ENCODE data around the gene PCDH9. TPM values are rescaled to one million over a fixed set of nuclear protein-coding genes. Genes with fewer than 3 reads are reported as not detected.
A peak's percentile ranks its signal among the peaks of the same experiment; 100 is the strongest.

PCDH9 gene
- polyA plus RNA-seq, 3 donors, result 13.4 to 16.0 (median 15.1) TPM

DNA sequence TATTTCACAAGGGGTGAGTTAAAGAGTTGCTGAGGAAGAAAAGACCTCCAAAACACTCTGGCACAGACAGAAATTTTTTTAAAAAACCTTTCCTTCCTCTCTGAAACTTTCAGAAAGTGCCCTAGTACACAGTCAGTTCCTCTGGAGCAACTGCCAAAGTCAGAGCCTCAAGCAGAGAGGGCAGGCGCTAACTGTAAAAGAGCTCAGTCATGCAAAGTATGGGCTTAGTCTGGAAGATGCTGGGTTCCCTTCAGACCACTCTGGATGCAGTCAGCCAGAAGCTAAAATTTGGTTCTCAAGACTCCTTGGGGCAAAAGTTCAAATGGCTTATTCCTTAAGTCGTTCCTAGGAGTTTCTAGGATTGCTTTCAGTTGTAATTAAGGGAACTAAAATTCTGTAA, 671.6 kb downstream of the PCDH9 start:
- no peak for DNase-seq (ENCODE audit: low read depth in 3 of 3, low spot score in 2 of 3)

DNA sequence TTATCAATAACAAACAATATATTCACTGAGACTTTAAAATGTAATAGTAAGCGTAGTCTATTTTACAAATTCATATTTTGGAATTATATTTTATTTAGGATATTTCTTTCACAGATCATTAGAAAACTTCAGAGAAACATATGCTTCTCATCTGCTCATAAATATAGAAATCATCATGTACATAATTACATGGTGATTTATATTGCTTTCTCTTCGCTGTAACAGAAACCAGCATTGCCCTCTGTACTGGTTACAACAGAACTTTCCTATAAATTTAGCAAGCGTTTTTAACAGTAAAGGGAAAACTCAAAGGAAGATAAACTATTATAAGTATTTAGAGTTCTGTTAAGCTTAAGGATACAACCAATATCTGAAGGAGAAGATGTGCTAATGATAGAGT, 672.8 kb downstream of the PCDH9 start:
- no peak for DNase-seq (ENCODE audit: low read depth in 3 of 3, low spot score in 2 of 3)

DNA sequence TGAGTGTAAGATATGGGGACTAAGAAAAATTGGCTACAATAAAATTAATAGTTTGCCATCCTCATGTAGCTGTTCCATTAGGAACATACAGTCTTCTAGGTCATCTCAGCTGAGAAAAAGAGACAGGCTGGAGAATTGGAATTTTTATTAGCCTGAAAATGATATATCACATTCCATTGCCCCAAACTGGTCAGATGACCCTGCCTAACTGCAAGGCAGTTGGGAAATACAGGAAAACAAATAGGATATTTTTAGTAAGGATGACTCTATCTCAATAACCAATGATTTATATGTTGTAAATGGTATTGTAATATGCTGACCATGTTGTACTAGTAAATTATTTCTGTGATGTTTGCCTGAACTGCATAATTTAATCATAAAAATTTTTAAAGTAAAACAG, 673.8 kb downstream of the PCDH9 start:
- DNase-seq (ENCODE audit: low read depth in 3 of 3, low spot score in 2 of 3), result no peak

DNA sequence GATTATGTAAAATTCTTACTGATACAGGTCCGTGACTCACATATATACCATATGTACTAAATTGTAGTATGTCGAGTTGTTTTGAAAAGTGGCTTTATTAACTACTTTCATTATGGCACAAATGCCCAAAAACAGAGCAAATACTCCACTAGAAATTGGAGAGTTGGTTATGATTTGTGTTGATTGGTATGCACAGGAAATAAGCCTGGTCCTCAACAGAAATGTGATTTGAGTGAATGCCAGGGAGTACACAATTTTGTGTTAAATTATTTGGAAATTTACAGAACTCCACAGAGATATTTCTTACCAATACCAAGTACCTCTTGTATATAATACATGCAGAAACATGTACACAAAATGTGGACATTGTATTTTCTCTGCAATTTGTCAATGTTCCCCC, 676.7 kb downstream of the PCDH9 start:
- DNase-seq (ENCODE audit: low read depth in 3 of 3, low spot score in 2 of 3), result no peak

DNA sequence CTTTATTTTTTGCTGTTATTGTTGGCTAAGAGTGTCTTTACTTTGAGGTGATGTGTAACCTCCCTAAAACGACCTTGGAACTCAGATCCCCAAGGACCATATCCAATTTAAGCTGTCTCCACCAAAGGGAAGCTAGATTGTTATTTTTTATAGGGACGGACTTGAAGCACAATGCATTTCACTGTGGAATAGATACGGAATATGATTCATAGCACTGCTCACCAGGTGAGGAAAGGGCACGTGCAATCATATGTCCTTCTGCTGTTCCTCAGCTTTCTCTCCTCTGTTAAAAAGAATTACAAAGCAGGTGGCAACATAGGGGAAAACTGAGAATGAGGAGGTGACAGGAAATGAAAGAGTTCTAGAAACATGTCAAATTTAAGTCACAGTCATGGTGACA, 679.0 kb downstream of the PCDH9 start:
- no peak for DNase-seq (ENCODE audit: low read depth in 3 of 3, low spot score in 2 of 3)

DNA sequence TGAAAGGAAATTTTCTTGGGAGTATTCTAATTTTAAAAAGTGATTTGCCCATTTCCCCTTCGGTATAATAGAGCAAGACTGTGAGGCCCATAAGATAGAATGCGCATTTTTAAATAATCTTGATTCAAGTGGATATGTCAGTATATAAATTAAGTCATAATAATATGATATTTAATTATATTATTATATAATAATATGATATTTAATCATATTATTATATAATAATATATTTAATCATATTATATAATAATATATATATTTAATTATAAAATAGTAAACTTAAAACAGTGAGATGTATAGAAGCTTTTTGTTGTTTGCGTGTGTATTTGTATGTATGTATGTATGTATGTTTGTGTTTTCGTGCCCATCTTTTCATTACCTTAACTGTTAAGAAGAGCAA, 682.5 kb downstream of the PCDH9 start:
- DNase-seq (ENCODE audit: low read depth in 3 of 3, low spot score in 2 of 3), result no peak

DNA sequence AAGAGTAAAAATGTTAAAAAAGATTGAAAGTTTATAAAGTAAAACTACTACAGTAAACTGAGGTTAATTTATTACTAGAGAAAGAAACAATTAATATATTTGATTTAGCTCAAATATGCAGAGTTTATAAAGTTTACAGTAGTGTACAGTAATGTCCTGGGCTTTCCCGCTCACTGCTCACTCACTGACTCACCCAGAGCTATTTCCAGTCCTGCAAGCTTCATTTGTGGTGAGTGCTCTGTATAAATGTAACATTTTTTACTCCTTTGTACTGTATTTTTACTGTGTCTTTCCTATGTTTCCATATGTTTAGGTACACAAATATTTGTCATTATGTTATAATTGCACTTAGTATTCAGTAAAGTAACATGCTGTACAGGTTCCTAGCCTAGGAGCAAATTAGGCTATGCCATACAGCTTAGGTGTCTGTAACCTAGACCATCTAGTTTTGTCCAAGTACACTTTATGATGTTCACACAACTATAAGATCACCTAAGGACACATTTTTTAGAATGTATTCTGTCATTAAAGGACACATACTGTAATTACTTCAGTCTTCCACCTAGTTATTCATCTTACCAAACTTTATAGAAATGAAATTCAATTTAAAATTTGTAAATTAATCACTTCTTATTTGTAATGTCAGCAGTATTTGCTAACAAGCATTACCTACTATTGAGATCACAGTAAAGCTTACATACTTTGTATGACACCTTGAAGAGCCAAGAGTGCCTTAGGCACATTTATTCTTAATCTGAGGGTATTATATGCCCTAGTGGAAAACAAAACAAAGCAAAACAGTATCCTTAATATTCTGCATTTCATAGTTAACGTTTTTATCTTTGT, 683.4 kb downstream of the PCDH9 start:
- no peak for DNase-seq (ENCODE audit: low read depth in 3 of 3, low spot score in 2 of 3)

DNA sequence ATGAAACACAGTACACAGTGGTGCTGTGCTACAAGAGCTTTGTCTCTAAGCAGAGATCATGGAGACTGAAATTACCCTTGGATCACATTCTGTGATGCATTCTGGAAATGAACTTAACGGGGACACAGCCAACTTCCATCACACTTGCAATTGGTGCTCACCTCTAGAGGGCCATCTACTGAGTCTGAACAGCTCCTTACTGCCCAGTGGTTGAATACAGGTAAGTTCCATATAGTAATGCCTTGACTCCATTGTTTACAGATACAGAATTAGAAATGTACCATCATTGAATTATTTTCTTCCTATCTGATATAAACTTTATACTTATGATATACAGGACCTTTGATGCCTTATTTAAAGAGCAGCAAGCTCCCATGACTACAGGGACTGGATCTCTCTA, 686.4 kb downstream of the PCDH9 start:
- DNase-seq (ENCODE audit: low read depth in 3 of 3, low spot score in 2 of 3), result no peak

DNA sequence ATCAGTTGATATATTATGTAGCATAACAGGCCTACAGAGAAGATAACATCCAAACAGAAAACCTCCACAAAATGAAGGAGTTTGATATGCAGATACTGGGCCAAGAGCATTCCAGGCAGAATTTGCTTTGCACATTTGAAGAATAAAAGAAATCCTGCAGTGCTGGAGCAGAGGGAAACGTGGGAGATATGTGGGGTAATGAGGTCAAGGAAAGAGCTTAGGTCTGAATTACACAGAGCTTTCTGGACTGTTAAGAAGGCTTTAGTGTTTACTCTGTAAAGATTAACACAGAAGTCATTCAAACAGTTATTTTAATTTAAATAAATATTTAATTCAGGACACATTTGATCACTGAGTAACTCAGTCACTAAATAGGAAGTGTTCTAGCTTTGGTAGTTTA, 692.7 kb downstream of the PCDH9 start:
- DNase-seq (ENCODE audit: low read depth in 3 of 3, low spot score in 2 of 3), result no peak

DNA sequence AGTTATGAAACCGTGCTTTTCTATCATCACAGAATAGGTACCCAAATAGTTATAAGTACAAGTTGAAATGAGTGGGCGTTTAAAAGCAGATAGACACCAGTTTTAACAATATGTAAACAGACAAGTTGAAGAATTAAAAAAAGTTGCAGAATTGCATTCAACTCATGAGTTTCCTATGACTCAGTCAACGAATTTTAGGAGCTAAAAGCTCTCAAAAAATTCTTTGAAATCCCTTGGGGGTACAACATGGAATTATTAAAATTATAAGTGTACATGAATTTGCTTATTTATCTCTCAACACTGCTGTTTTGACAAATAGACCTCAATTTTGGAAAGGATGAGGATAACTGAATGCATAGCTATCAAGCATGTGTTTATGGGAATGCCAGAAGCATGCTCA, 693.4 kb downstream of the PCDH9 start:
- DNase-seq (ENCODE audit: low read depth in 3 of 3, low spot score in 2 of 3), result no peak

DNA sequence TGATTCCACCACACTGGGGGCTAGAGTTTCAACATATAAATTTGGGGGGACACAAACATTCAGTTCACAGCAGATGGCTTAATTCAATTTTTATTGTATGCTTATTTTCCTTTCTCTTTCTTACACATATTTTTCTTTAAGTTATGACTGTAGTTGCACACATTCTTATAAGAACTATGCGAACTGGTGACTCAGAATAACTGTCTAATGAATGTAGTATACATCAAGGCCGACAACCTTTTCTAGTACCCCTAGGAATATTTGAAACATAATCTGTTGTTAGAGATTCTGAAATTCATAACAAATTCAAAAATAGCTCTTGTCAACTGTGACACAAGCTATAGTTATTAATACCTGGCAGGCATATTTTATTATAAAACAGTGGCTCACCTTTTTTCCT, 695.6 kb downstream of the PCDH9 start:
- DNase-seq (ENCODE audit: low read depth in 3 of 3, low spot score in 2 of 3), result no peak

DNA sequence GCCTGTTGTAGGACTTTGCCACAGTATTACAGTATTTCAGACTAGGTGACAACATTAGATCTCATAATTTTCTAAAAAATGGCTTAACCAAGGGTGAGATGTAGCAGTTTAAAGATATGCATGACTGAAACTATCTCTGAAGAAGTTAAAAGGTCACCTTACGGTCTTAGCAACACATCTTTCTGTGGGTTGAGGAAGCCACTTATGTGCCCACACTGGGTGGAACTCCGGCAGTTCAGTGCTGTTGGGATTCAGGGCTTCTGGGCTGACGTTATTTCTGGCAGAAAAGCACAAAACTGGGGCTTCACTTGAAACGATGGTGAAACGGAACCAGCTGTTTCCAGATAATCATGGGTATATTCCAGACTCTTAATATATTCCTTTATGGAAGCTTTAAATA, 697.3 kb downstream of the PCDH9 start:
- no peak for DNase-seq (ENCODE audit: low read depth in 3 of 3, low spot score in 2 of 3)

DNA sequence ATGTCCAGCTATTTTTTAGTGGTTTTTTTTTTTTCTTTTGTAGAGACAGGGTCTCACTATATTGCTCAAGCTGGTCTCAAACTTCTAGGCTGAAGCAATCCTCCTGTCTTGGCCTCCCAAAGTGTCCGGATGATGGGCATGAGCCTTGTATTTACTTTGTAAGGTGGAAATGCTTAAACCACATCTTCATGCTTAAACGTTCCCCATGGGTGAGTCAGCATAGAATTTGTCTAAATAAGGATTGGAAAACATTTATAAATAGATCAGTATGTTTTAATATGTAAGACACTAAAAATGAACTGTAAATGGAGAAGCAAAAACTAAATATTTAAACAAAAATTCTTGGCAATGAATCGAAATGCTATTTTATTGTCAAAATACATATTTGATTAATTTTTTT, 698.0 kb downstream of the PCDH9 start:
- no peak for DNase-seq (ENCODE audit: low read depth in 3 of 3, low spot score in 2 of 3)

DNA sequence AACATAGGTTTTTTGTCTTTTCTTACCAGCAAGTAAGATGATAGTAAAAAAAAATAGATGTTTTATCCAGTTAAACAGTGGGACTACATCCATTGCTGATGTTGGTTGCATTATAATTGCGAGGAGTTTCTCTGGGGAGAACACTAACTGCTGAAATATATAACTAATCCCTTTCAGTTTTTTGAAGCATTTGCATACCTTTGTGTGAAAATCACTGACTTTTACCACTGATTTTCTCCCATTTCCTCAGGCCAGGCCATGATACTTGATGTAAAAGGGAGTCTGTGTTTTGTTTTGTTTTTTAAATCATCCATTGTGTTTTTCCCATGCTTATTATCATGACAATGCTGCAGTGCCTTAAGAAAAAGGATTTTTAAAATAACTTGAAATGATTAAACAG, 699.5 kb downstream of the PCDH9 start:
- no peak for DNase-seq (ENCODE audit: low read depth in 3 of 3, low spot score in 2 of 3)

DNA sequence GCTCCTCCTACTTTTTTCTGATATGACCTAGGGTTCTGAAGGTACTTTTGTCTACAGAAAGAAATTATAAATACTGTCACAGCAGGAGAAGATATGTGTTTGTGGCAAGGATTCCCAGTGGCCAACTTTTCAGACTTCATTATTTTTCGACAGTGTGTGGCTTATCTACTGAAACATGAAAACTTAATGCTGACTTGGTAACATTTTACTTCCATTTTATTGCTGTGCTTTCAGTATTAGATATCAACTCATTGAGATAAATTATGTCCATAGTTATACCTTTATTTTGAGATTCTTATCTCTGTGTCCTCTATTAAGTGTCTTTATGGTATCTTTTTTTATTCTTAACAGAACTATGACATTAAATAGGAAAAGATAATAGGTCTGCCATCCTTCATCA, 700.0 kb downstream of the PCDH9 start:
- DNase-seq (ENCODE audit: low read depth in 3 of 3, low spot score in 2 of 3), result no peak

DNA sequence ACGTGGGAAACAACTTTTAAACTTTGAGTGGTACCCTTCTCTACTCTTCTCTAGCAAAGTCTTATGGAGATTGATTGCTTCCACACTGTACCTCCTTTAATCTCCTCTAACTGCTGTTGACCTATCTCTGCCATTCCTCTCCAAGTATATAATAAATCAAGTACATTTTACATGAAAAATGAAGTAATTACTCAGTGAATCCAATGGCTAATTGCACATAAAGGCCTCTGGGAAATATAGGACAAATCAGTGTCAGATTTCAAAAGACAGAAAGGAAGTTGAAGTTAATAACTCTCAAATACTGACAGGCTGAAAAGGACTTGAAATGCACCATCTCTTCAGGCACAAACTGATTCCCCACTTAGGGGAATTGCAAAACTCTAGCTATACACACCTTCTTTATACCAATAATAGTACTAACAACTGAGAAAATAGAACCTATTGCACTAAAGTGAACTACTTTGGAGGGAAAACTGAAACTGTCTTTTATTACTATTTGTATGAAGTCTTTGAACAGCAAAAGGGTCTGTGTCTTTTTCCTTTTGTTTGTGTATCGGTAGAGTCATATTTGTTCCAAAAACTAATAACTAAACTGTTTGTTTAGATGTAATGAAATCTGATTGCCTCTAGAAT, 701.1 kb downstream of the PCDH9 start:
- peak in 2 of 3 donors; percentile 23 to 54 for DNase-seq (ENCODE audit: low read depth in 3 of 3, low spot score in 2 of 3)

DNA sequence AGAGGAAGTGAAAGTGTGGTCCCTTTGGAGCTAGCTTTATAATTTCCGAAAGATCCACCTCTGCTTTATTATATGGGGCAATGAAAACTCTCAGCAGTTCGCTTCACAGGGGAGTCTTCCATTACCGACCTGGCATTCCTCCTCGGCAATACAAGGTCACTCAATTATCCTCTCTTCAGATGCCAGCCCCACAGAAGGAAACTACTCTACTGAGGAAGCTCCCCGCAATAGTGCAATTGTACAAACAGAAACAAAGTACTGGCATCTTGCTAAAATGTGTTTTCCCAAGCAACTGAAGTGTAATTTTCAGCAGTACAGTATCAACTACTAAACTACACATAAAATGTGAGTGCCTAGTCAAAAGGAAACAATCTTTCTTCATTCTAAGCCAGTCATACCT, 702.0 kb downstream of the PCDH9 start:
- DNase-seq (ENCODE audit: low read depth in 3 of 3, low spot score in 2 of 3), result no peak

DNA sequence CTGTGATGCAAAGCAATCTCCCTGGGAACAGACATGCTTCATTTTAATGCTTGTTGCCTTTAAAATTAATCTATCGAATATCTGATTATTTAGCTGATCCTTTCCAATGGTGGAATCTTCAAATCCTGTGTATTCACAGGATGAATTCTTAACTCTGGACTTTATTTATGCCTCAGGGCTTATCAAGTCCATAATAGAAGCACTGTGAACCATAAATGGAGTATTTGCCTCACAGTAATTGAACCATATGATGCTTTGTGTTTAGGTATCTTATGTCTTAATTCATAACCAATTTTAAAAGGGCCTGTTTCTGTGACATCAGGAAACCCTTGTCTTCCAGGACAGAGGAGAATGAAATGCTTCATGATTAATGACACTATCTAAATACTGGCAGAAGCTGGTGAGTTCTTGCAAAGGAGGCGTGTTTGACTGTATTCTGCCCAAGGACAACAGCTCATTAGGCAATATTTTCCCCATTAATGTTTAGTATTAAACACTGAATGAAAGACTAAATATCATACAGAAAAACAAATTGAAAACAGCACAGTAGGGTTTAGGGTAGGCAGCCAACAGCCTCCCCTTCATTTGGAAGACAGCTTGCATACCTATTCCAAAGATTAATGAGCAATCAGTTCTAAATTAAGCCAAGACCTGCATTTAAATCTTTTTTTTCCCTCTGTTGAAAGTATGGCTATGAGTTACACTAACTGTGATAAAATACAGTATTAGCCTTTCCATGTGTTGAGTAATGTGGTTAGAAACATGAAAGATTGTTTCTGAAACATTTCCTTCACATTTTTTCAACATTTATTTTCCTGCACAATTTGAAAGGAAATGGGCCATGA, 709.4 kb downstream of the PCDH9 start:
- DNase-seq (ENCODE audit: low read depth in 3 of 3, low spot score in 2 of 3), result no peak

DNA sequence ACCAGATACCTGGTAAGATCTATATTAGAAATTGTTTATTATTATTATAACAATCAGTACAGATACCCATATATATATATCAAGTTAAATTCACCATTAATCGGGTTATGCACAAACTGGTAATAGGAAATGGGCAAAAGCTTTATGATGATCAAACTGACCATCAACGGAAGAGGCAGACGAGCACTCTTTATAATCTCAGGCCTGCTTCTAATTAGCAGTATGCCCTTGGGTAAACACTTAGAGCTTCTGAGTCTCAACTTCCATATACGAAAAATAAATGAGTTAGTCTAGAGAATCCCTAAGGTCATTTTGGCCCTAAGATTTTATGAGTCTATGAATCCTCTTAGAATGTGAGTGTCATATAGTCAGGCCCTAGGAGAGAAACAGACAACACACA, 710.9 kb downstream of the PCDH9 start:
- DNase-seq (ENCODE audit: low read depth in 3 of 3, low spot score in 2 of 3), result no peak

DNA sequence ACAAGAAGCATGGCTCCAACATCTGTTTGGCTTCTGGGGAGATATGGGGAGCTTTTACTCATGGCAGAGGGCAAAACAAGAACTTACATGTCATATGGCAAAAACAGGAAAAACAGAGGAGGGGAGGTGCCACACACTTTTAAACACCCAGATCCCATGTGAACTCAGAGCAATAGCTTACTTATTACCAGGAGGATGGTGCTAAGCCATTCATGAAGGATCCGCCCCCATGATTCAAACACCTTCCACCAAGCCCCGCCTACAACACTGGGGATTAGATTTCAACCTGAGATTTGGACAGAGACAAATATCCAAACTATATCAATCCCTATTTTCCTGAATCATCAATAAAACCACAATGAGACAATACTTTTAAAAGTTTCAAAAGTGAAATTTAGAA, 712.1 kb downstream of the PCDH9 start:
- no peak for DNase-seq (ENCODE audit: low read depth in 3 of 3, low spot score in 2 of 3)

DNA sequence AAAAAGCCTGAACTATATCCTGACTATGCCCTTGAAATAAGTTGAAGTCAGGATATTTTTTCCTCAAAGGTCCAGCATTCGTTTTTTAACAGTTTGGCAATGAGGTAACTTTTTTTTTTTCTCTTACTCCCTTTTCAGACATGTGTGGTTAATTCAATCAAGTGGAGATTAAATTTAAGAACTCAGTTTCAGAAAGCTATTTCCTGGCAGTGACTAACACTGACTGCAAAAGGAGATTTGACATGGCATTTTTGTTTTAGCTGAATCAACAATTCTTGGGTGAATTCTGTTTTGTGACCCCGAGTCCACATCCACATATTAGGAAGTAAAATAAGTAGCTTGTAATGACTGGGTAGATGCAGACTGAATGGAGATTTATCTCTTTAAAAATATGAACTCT, 716.4 kb downstream of the PCDH9 start:
- DNase-seq (ENCODE audit: low read depth in 3 of 3, low spot score in 2 of 3), result no peak

DNA sequence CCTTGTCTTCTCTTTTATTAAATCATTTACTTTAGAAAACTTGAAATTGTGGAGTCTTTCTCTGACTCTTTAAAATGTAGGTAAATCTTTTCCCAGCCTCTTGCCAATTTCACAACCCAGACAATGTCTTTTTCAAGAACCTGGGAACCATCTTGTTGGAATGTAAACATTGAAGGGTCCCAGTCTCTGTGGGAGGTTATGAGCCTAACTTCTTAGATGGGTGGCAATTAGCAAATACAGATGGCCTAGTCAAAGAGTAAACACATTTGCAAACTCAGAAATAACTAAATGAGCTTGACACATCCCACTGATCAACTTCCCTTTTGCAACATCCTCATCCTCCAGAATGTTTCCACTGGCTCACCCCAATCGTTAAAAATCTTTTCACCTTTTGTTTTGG, 721.0 kb downstream of the PCDH9 start:
- DNase-seq (ENCODE audit: low read depth in 3 of 3, low spot score in 2 of 3), result no peak
